ENCODE measurements around the gene UPK1B. TPM values are rescaled to one million over a fixed set of nuclear protein-coding genes. Genes with fewer than 3 reads are reported as not detected.

UPK1B gene
- total RNA-seq, 1 donor from 2014 or later, result not detected

DNA sequence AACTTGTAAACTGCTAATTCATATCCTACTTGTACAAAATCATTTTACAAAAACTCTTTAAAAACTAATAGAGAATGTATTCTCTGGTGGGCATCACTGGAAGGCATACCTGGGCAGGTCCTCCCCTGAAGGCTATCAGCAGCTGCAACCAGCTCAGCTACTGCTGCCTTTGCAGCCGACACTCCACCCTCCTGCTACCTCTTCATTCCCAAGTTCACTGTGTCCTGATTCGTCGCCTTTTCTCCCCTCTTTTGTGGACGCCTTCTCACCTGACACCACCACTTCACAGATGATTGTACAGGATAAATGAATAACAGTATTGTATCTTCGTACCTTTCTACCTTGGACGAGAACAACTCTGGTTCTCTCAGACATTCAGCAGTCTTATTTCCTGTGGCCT is 38.4 kb downstream of the UPK1B start:
- no peak overlapping the region for H3K27ac Mint-ChIP-seq

DNA sequence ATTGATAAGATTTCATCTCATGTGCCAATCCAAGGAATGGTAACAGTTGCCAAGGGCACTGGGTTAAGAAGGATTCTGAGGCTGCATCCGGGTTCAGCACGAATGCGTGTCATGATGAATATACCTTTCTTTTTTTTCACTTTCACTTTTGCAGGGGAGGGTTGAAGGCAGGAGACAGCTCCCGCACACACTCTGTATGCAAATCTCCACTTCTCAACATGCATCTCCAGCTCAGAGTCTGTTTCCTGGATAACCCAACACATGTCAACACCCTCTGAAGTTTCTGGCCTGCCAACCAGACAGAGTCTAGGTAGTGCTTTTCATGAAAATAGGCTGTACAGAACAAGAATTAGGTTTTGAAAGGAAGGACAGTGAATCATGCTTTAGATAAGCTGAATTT is 45.7 kb downstream of the UPK1B start:
- no peak for DNase-seq (ENCODE audit: low spot score)
- H3K27me3 ChIP-seq, result no peaks in the 10 kb centered on the region
- H3K4me1 ChIP-seq, result no peaks in the 10 kb centered on the region
- H3F3A ChIP-seq (ENCODE audit: low read depth), result no peaks in the 10 kb centered on the region
- H2AFZ ChIP-seq (replicated peaks), result no peak overlapping the region
- Mint-ChIP-seq H3K27me3 (ENCODE audit: insufficient read depth, low read depth) (peaks cover 4% of the 10 kb centered on the region), H3K36me3 (peaks cover 32% of the 10 kb centered on the region), H3K4me1 (peaks cover 6% of the 10 kb centered on the region), H3K27ac (no peak overlapping the region), H3K4me3 (no peak overlapping the region), H3K9me3 (no peaks in the 10 kb centered on the region)
- no peaks in the 10 kb centered on the region for H3K79me2 ChIP-seq (ENCODE audit: low read depth)
- H3K9ac ChIP-seq, result no peak overlapping the region
- H3K4me3 ChIP-seq, result no peak overlapping the region
- H4K20me1 ChIP-seq (ENCODE audit: low read depth), result no peaks in the 10 kb centered on the region
- no peak overlapping the region for H3K27ac ChIP-seq
- H3K9me3 ChIP-seq (ENCODE audit: low read depth), result no peaks in the 10 kb centered on the region
- H3K36me3 ChIP-seq, result peaks cover 18% of the 10 kb centered on the region
- TF ChIP-seq EZH2phosphoT487 (IDR thresholded peaks at IDR 0.05) (no peak), EZH2 (IDR thresholded peaks at IDR 0.05) (no peak)
- no peak overlapping the region for H3K4me2 ChIP-seq

More for the DNA sequence above, 38.4 kb downstream of the UPK1B start:
- H3K27ac ChIP-seq, result no peak overlapping the region
- no peak for DNase-seq (ENCODE audit: low spot score)
- H3K4me3 Mint-ChIP-seq, result no peak overlapping the region
- H3K4me1 ChIP-seq, result no peaks in the 10 kb centered on the region
- H3F3A ChIP-seq (ENCODE audit: low read depth), result no peaks in the 10 kb centered on the region
- H3K9me3 Mint-ChIP-seq, result no peaks in the 10 kb centered on the region
- TF ChIP-seq, protein P1, sequence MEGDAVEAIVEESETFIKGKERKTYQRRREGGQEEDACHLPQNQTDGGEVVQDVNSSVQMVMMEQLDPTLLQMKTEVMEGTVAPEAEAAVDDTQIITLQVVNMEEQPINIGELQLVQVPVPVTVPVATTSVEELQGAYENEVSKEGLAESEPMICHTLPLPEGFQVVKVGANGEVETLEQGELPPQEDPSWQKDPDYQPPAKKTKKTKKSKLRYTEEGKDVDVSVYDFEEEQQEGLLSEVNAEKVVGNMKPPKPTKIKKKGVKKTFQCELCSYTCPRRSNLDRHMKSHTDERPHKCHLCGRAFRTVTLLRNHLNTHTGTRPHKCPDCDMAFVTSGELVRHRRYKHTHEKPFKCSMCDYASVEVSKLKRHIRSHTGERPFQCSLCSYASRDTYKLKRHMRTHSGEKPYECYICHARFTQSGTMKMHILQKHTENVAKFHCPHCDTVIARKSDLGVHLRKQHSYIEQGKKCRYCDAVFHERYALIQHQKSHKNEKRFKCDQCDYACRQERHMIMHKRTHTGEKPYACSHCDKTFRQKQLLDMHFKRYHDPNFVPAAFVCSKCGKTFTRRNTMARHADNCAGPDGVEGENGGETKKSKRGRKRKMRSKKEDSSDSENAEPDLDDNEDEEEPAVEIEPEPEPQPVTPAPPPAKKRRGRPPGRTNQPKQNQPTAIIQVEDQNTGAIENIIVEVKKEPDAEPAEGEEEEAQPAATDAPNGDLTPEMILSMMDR (IDR thresholded peaks at IDR 0.05), result no peak
- TF ChIP-seq EZH2 (IDR thresholded peaks at IDR 0.05), result no peak
- TF ChIP-seq EZH2phosphoT487 (IDR thresholded peaks at IDR 0.05), result no peak
- peaks cover 14% of the 10 kb centered on the region for H3K36me3 ChIP-seq
- no peaks in the 10 kb centered on the region for H3K27me3 ChIP-seq
- no peaks in the 10 kb centered on the region for H3K27me3 Mint-ChIP-seq (ENCODE audit: insufficient read depth, low read depth)
- peaks cover 34% of the 10 kb centered on the region for H3K36me3 Mint-ChIP-seq
- no peaks in the 10 kb centered on the region for H3K9me3 ChIP-seq (ENCODE audit: low read depth)
- no peak overlapping the region for H3K4me3 ChIP-seq
- no peaks in the 10 kb centered on the region for H3K79me2 ChIP-seq (ENCODE audit: low read depth)
- no peak overlapping the region for H3K4me2 ChIP-seq
- H3K9ac ChIP-seq, result no peak overlapping the region
- H3K4me1 Mint-ChIP-seq, result peaks cover 15% of the 10 kb centered on the region
- H4K20me1 ChIP-seq (ENCODE audit: low read depth), result no peaks in the 10 kb centered on the region
- H2AFZ ChIP-seq (replicated peaks), result no peak overlapping the region

DNA sequence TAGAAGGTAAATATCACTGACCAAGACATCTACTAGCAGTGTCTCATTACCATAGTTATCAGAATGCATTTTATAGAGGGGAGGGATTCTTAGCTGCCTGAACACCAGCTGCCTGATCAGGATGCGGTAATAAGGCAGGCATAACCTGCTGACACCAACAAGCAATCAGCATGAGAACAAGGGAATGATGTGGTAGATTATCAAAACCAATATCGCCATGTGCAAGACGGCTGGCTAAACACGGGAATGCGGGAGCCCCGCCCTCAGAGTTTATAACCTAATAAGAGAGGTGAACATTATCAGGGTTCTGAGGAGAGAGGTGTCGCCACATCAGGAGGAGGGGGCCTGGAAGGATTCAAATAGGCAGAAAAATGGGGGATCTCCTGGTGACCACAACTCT is 46.8 kb downstream of the UPK1B start:
- Histone ChIP-seq H4K20me1 (ENCODE audit: low read depth) (no peaks in the 10 kb centered on the region), H3K36me3 (peaks cover 23% of the 10 kb centered on the region), H3K4me3 (no peak overlapping the region), H3K9me3 (ENCODE audit: low read depth) (no peaks in the 10 kb centered on the region), H3K79me2 (ENCODE audit: low read depth) (no peaks in the 10 kb centered on the region), H3K27ac (no peak overlapping the region), H3F3A (ENCODE audit: low read depth) (no peaks in the 10 kb centered on the region), H3K9ac (no peak overlapping the region), H2AFZ (replicated peaks) (no peak overlapping the region), H3K4me1 (no peaks in the 10 kb centered on the region), H3K4me2 (no peak overlapping the region), H3K27me3 (no peaks in the 10 kb centered on the region)
- Mint-ChIP-seq H3K27ac (no peak overlapping the region), H3K36me3 (peaks cover 24% of the 10 kb centered on the region), H3K4me3 (no peak overlapping the region), H3K4me1 (peaks cover 6% of the 10 kb centered on the region), H3K9me3 (no peaks in the 10 kb centered on the region), H3K27me3 (ENCODE audit: insufficient read depth, low read depth) (peaks cover 4% of the 10 kb centered on the region)
- TF ChIP-seq EZH2phosphoT487 (IDR thresholded peaks at IDR 0.05) (no peak), EZH2 (IDR thresholded peaks at IDR 0.05) (no peak)
- TF ChIP-seq, protein P1 (IDR thresholded peaks at IDR 0.05), result no peak
- DNase-seq (ENCODE audit: low spot score), result no peak

DNA sequence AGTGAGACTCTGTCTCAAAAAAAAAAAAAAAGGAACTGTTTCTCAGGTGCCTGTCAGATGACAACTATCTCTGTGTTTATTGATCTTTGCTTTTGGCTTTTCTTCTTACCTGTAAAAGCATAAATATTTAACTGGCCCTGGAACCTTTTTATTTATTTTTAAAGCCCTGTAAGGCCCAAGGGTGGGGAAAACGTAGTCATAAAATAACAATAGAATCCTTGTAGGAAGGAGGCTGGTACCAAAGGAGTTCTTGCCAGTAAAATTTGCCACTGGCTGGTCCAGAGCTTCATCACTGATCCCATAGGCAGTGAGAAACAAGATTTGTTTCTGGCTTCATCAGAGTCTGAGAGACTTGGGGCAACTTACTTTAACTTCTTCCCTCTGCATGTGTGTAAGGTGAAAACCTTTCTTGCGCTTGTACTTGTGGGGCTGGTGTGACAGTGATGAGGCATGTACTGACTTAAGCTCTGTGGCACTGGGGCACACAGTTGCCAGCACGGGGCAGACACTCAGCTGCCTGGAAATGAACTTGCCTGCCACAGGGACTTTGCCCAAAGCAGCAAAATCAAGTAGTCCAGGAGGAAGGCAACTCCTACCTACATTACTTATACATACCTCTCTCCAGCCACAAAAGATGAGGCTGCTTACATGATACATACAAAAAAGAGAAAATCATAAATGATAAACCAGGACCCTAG is 47.7 kb downstream of the UPK1B start:
- H3K79me2 ChIP-seq (ENCODE audit: low read depth), result no peaks in the 10 kb centered on the region
- no peak overlapping the region for H3K27ac Mint-ChIP-seq
- peaks cover 6% of the 10 kb centered on the region for H3K4me1 Mint-ChIP-seq
- H2AFZ ChIP-seq (replicated peaks), result no peak overlapping the region
- H3K4me1 ChIP-seq, result no peaks in the 10 kb centered on the region
- TF ChIP-seq EZH2 (IDR thresholded peaks at IDR 0.05), result no peak
- TF ChIP-seq, protein P1 (IDR thresholded peaks at IDR 0.05), result no peak
- TF ChIP-seq EZH2phosphoT487 (IDR thresholded peaks at IDR 0.05), result no peak
- peaks cover 17% of the 10 kb centered on the region for H3K36me3 ChIP-seq
- no peak overlapping the region for H3K4me3 ChIP-seq
- H3K36me3 Mint-ChIP-seq, result peaks cover 22% of the 10 kb centered on the region
- no peaks in the 10 kb centered on the region for H3K9me3 Mint-ChIP-seq
- no peak overlapping the region for H3K9ac ChIP-seq
- H3F3A ChIP-seq (ENCODE audit: low read depth), result no peaks in the 10 kb centered on the region
- no peak overlapping the region for H3K4me3 Mint-ChIP-seq
- no peaks in the 10 kb centered on the region for H4K20me1 ChIP-seq (ENCODE audit: low read depth)
- no peak overlapping the region for H3K4me2 ChIP-seq
- H3K27me3 Mint-ChIP-seq (ENCODE audit: insufficient read depth, low read depth), result peaks cover 4% of the 10 kb centered on the region
- H3K9me3 ChIP-seq (ENCODE audit: low read depth), result no peaks in the 10 kb centered on the region
- H3K27me3 ChIP-seq, result no peaks in the 10 kb centered on the region
- no peak for DNase-seq (ENCODE audit: low spot score)
- H3K27ac ChIP-seq, result no peak overlapping the region
